Neural cell (in vitro differentiated cells): ENCODE data around the gene MAGI1. TPM values are rescaled to one million over a fixed set of nuclear protein-coding genes. Genes with fewer than 3 reads are reported as not detected.

Experiments
- H2AFZ ChIP-seq: fragments of 200-600, 300-800 bp; sonication (generic), shearing (Covaris generic); 2 replicates; pipeline ENCODE4 v1.6.0; 2014; ENCODE audit warnings: low read depth, mild to moderate bottlenecking, antibody characterized with exemption, low read length, moderate library complexity
- H3F3A ChIP-seq: fragments of 200-600 bp; shearing (Covaris generic); 2 replicates; pipeline ENCODE4 v1.6.1; 2016; ENCODE audit warnings: mild to moderate bottlenecking, moderate library complexity, mixed read lengths, antibody characterized with exemption, low read length; ENCODE audit not compliant: insufficient read depth, poor library complexity, severe bottlenecking
- H3K27ac ChIP-seq: fragments of 200-600, 300-800 bp; sonication (generic), shearing (Covaris generic); 2 replicates; pipeline ENCODE4 v1.5.1; 2014; ENCODE audit warnings: mild to moderate bottlenecking, low read length, moderate library complexity
- H3K27me3 ChIP-seq: fragments of 300-800, 200-600 bp; sonication (generic), shearing (Covaris generic); 2 replicates; pipeline ENCODE4 v1.6.0; 2014; ENCODE audit warnings: mild to moderate bottlenecking, low read depth, low read length, moderate library complexity; ENCODE audit not compliant: insufficient read depth
- H3K36me3 ChIP-seq: fragments of 300-800, 200-600 bp; sonication (generic), shearing (Covaris generic); 2 replicates; pipeline ENCODE4 v1.5.1; 2014; ENCODE audit warnings: mild to moderate bottlenecking, antibody characterized with exemption, low read length, moderate library complexity; ENCODE audit not compliant: insufficient read depth
- H3K4me2 ChIP-seq: fragments of 300-800, 200-600 bp; sonication (generic), shearing (Covaris generic); 2 replicates; pipeline ENCODE4 v1.6.0; 2014; ENCODE audit warnings: mild to moderate bottlenecking, low read length
- H3K4me3 ChIP-seq: fragments of 300-800, 200-600 bp; sonication (generic), shearing (Covaris generic); 2 replicates; pipeline ENCODE4 v1.5.1; 2014; ENCODE audit warnings: mild to moderate bottlenecking, low read length, moderate library complexity
- H3K79me2 ChIP-seq: fragments of 200-600 bp; shearing (Covaris generic); replicated peaks from 2 replicates; pipeline ENCODE4 v1.6.0; 2014; ENCODE audit warnings: mild to moderate bottlenecking, low read length, moderate library complexity; ENCODE audit not compliant: insufficient read depth
- H3K9ac ChIP-seq: fragments of 300-800, 200-600 bp; sonication (generic), shearing (Covaris generic); 2 replicates; pipeline ENCODE4 v1.6.1; 2016; ENCODE audit warnings: mild to moderate bottlenecking, low read length, mixed read lengths
- H3K9me2 ChIP-seq: fragments of 200-600 bp; shearing (Covaris generic); 2 replicates; pipeline ENCODE4 v1.6.1; 2016; ENCODE audit warnings: mild to moderate bottlenecking, low read length, mixed read lengths; ENCODE audit not compliant: insufficient read depth
- H3K9me3 ChIP-seq: fragments of 200-600, 300-800 bp; sonication (generic), shearing (Covaris generic); 2 replicates; pipeline ENCODE4 v1.6.1; 2016; ENCODE audit warnings: mild to moderate bottlenecking, mixed run types, low read length, moderate library complexity, mixed read lengths
- H4K20me1 ChIP-seq: fragments of 200-600 bp; shearing (Covaris generic); 2 replicates; pipeline ENCODE4 v1.6.1; 2016; ENCODE audit warnings: mild to moderate bottlenecking, mixed run types; ENCODE audit not compliant: insufficient read depth
- CTCF ChIP-seq: fragments of 450-650 bp; IDR thresholded peaks from 2 replicates; pipeline ENCODE4 v1.5.1; 2014; ENCODE audit warnings: antibody characterized with exemption, mild to moderate bottlenecking, moderate library complexity; ENCODE audit not compliant: poor library complexity, severe bottlenecking
- EP300 ChIP-seq: fragments of 450-650 bp; conservative IDR thresholded peaks from 2 replicates; pipeline ENCODE4 v1.6.1; 2014; ENCODE audit warnings: antibody characterized with exemption, mild to moderate bottlenecking, moderate library complexity; ENCODE audit not compliant: poor library complexity, severe bottlenecking
- EZH2 ChIP-seq: fragments of 200-600, 300-800 bp; shearing (Covaris generic), sonication (generic); IDR thresholded peaks from 2 replicates; pipeline ENCODE4 v1.6.1; 2014; ENCODE audit warnings: antibody characterized with exemption, low read length, borderline replicate concordance, mild to moderate bottlenecking; ENCODE audit not compliant: insufficient read depth, poor library complexity, severe bottlenecking
- MXI1 ChIP-seq: fragments of 450-650 bp; conservative IDR thresholded peaks from 2 replicates; pipeline ENCODE4 v1.6.1; 2014; ENCODE audit warnings: antibody characterized with exemption, mild to moderate bottlenecking; ENCODE audit not compliant: poor library complexity, severe bottlenecking
- POLR2AphosphoS5 ChIP-seq: IDR thresholded peaks from 2 replicates; pipeline ENCODE4 v1.6.1; 2012
- RAD21 ChIP-seq: fragments of 450-650 bp; conservative IDR thresholded peaks from 2 replicates; pipeline ENCODE4 v1.6.1; 2014; ENCODE audit warnings: antibody characterized with exemption, mild to moderate bottlenecking, moderate library complexity
- SMC3 ChIP-seq: fragments of 450-650 bp; conservative IDR thresholded peaks from 2 replicates; pipeline ENCODE4 v1.6.1; 2014; ENCODE audit warnings: antibody characterized with exemption, mild to moderate bottlenecking, moderate library complexity; ENCODE audit not compliant: poor library complexity
- TAF1 ChIP-seq: IDR thresholded peaks from 2 replicates; pipeline ENCODE4 v1.6.1; 2012; ENCODE audit warnings: low read depth
- polyA plus RNA-seq: library from polyadenylated mRNA; depleted of rRNA; stranded (reverse); fragments of >200 nt; gene quantifications from 2 replicates; pipeline ENCODE4 v1.2.3, GENCODE V29; 2014
- TF ChIP-seq, protein P1 (sequence below): IDR thresholded peaks from 2 replicates; pipeline ENCODE4 v1.6.1; 2012; ENCODE audit warnings: borderline replicate concordance

The MAGI1 gene
- polyA plus RNA-seq, 1 donor from 2014 or later: 44.7 TPM

- no peaks in the 10 kb centered on the region for H3K9me2 ChIP-seq
- H3K4me2 ChIP-seq: no peak overlapping the region
- H3K27me3 ChIP-seq: no peaks in the 10 kb centered on the region
- no peak overlapping the region for H3K9ac ChIP-seq
- no peak overlapping the region for H2AFZ ChIP-seq
- H3K9me3 ChIP-seq: no peaks in the 10 kb centered on the region
- peaks cover 5% of the 10 kb centered on the region for H3K36me3 ChIP-seq
- no peak overlapping the region for H3K27ac ChIP-seq
- H4K20me1 ChIP-seq: no peaks in the 10 kb centered on the region
- no peaks in the 10 kb centered on the region for H3F3A ChIP-seq
- H3K79me2 ChIP-seq: no peaks in the 10 kb centered on the region
- H3K4me3 ChIP-seq: no peak overlapping the region
- TF ChIP-seq SMC3: no peak
These were observed 627.4 kb downstream of the MAGI1 start for GRCh38 chr3:65411367-65411766.

DNA sequence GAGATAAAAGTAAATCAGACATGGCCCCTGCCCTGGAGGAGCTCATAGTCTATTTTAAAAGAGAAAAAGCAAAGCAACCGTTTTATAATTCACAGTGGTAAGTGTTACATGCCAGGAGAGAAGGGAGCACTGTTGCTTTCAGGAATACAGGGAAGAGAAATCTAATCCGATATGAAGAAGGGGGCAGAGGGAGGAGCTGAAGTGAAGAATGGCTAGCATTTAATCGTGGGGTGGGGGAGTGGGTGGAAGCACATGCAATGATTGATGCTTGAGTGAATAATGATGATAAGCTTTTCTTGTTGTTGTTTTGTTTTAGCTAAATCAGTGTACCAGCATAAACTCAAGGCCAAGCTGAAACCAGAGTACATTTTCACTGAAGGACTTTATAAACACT, 629.5 kb downstream of the MAGI1 start:
- H3K27ac ChIP-seq: no peak overlapping the region
- no peaks in the 10 kb centered on the region for H3K9me2 ChIP-seq
- H3K27me3 ChIP-seq: no peaks in the 10 kb centered on the region
- H3K79me2 ChIP-seq: no peaks in the 10 kb centered on the region
- peaks cover 2% of the 10 kb centered on the region for H3K36me3 ChIP-seq
- no peaks in the 10 kb centered on the region for H3K9me3 ChIP-seq
- no peaks in the 10 kb centered on the region for H4K20me1 ChIP-seq
- no peak overlapping the region for H3K9ac ChIP-seq
- no peak overlapping the region for H3K4me2 ChIP-seq
- no peak overlapping the region for H2AFZ ChIP-seq
- no peak overlapping the region for H3K4me3 ChIP-seq
- no peak for TF ChIP-seq TAF1
- no peaks in the 10 kb centered on the region for H3F3A ChIP-seq

DNA sequence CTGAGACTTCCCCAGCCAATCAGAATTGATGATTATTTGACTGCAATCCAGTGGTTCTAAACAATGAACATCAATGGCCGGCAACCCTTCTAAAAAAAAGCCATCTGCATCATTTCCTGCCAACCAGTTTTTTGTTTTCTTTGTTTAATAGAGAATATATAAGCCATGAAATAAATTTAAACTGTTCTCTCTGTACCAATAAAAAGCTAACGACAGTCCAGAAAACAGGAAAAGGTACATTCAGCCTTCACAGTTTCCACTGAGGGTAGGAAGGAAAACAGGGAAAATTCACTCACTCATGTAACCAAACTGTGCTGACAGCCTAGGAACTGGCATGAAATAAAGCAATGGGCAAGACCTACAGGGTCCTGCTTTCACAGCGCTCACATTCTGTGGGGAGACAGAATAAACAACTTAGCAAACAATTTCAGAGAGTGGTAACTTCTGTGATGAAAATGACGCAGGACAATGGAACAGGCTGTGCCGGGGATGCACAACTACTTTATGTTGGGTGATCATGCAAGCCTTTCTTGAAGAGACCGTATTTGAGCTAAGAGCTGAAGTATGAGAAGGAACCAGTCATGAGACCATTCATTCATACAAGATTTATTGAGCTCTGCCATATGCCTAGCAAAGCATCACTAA, 630.1 kb downstream of the MAGI1 start:
- no peaks in the 10 kb centered on the region for H4K20me1 ChIP-seq
- no peaks in the 10 kb centered on the region for H3K9me2 ChIP-seq
- TF ChIP-seq, protein P1, sequence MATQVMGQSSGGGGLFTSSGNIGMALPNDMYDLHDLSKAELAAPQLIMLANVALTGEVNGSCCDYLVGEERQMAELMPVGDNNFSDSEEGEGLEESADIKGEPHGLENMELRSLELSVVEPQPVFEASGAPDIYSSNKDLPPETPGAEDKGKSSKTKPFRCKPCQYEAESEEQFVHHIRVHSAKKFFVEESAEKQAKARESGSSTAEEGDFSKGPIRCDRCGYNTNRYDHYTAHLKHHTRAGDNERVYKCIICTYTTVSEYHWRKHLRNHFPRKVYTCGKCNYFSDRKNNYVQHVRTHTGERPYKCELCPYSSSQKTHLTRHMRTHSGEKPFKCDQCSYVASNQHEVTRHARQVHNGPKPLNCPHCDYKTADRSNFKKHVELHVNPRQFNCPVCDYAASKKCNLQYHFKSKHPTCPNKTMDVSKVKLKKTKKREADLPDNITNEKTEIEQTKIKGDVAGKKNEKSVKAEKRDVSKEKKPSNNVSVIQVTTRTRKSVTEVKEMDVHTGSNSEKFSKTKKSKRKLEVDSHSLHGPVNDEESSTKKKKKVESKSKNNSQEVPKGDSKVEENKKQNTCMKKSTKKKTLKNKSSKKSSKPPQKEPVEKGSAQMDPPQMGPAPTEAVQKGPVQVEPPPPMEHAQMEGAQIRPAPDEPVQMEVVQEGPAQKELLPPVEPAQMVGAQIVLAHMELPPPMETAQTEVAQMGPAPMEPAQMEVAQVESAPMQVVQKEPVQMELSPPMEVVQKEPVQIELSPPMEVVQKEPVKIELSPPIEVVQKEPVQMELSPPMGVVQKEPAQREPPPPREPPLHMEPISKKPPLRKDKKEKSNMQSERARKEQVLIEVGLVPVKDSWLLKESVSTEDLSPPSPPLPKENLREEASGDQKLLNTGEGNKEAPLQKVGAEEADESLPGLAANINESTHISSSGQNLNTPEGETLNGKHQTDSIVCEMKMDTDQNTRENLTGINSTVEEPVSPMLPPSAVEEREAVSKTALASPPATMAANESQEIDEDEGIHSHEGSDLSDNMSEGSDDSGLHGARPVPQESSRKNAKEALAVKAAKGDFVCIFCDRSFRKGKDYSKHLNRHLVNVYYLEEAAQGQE: no peak
- TF ChIP-seq TAF1 (no peak), SMC3 (no peak), POLR2AphosphoS5 (no peak), EP300 (no peak), EZH2 (no peak), RAD21 (no peak), MXI1 (no peak), CTCF (no peak)
- no peaks in the 10 kb centered on the region for H3K9me3 ChIP-seq
- H3K27me3 ChIP-seq: no peaks in the 10 kb centered on the region
- H3K36me3 ChIP-seq: no peaks in the 10 kb centered on the region
- H3K79me2 ChIP-seq: no peaks in the 10 kb centered on the region
- H3K9ac ChIP-seq: no peak overlapping the region
- no peak overlapping the region for H2AFZ ChIP-seq
- H3K4me3 ChIP-seq: no peak overlapping the region
- no peaks in the 10 kb centered on the region for H3F3A ChIP-seq
- H3K4me2 ChIP-seq: no peak overlapping the region
- H3K27ac ChIP-seq: no peak overlapping the region
